Fibroblast of skin of left biceps (primary cell): Measurements from ENCODE around the gene SCNN1G.

Experiments
- DNase-seq, 2 experiments: peaks; one replicate each; pipeline ENCODE4 v3.0.0-alpha.2; 2013; ENCODE audit warnings: low read depth in 2 of 2

The SCNN1G gene

GRCh38 chr16:23152386-23153178, 30.0 kb upstream of the SCNN1G start:
- DNase-seq = no peak

- no peak for DNase-seq
Measured at GRCh38 chr16:23155445-23156049, 27.0 kb upstream of the SCNN1G start.

- no peak for DNase-seq
Measured at GRCh38 chr16:23156110-23156509, 26.4 kb upstream of the SCNN1G start.

- DNase-seq = no peak
Measured at GRCh38 chr16:23156946-23157460, 25.5 kb upstream of the SCNN1G start.

- DNase-seq = no peak
Measured at GRCh38 chr16:23158114-23158513, 24.4 kb upstream of the SCNN1G start.

GRCh38 chr16:23160082-23160481, 22.5 kb upstream of the SCNN1G start:
- DNase-seq = no peak

- DNase-seq = no peak
Measured at GRCh38 chr16:23160574-23160973, 22.0 kb upstream of the SCNN1G start.

- no peak for DNase-seq
Measured at GRCh38 chr16:23163921-23164320, 18.6 kb upstream of the SCNN1G start.

GRCh38 chr16:23164736-23165135, 17.8 kb upstream of the SCNN1G start:
- DNase-seq = no peak

GRCh38 chr16:23172583-23172982, 10.0 kb upstream of the SCNN1G start:
- DNase-seq = no peak

- no peak for DNase-seq
Measured at GRCh38 chr16:23172994-23173393, 9.6 kb upstream of the SCNN1G start.

- no peak for DNase-seq
Measured at GRCh38 chr16:23174622-23175021, 7.9 kb upstream of the SCNN1G start.

- no peak for DNase-seq
Measured at GRCh38 chr16:23175651-23176050, 6.9 kb upstream of the SCNN1G start.

GRCh38 chr16:23181506-23181905, 1.0 kb upstream of the SCNN1G start:
- no peak for DNase-seq

GRCh38 chr16:23182206-23182678, 303 bp upstream of the SCNN1G start:
- DNase-seq = no peak

- DNase-seq = no peak
Measured at GRCh38 chr16:23183543-23183862, 958 bp downstream of the SCNN1G start.

GRCh38 chr16:23185656-23186055, 3.1 kb downstream of the SCNN1G start:
- no peak for DNase-seq

- DNase-seq = no peak
Measured at GRCh38 chr16:23186171-23186570, 3.6 kb downstream of the SCNN1G start.

GRCh38 chr16:23187341-23187740, 4.8 kb downstream of the SCNN1G start:
- no peak for DNase-seq

GRCh38 chr16:23188911-23189310, 6.4 kb downstream of the SCNN1G start:
- DNase-seq = no peak

- DNase-seq = no peak
Measured at GRCh38 chr16:23194497-23195221, 12.1 kb downstream of the SCNN1G start.

- DNase-seq = no peak
Measured at GRCh38 chr16:23195366-23195978, 12.9 kb downstream of the SCNN1G start.
